ENCODE data around the gene BCL11B.

The BCL11B gene

GRCh38 chr14:99159341-99160340 is 112.4 kb downstream of the BCL11B start:
- Histone ChIP-seq H3K4me3 (no peak overlapping the region), H3K27ac (no peak overlapping the region)
- no peak for TF ChIP-seq CTCF (IDR thresholded peaks at IDR 0.05)
- DNase-seq (ENCODE audit: low spot score) = peak; percentile 70

GRCh38 chr14:99158646-99159165 is 113.3 kb downstream of the BCL11B start:
- no peak overlapping the region for H3K27ac ChIP-seq
- TF ChIP-seq CTCF (IDR thresholded peaks at IDR 0.05) = no peak
- peak; percentile 50 for DNase-seq (ENCODE audit: low spot score)
- H3K4me3 ChIP-seq = no peak overlapping the region

GRCh38 chr14:99158150-99158549 is 113.8 kb downstream of the BCL11B start:
- TF ChIP-seq CTCF (IDR thresholded peaks at IDR 0.05) = no peak
- no peak for DNase-seq (ENCODE audit: low spot score)
- no peak overlapping the region for H3K27ac ChIP-seq
- no peak overlapping the region for H3K4me3 ChIP-seq

GRCh38 chr14:99157676-99158075 is 114.3 kb downstream of the BCL11B start:
- DNase-seq (ENCODE audit: low spot score) = peak; percentile 29
- Histone ChIP-seq H3K4me3 (no peak overlapping the region), H3K27ac (no peak overlapping the region)
- no peak for TF ChIP-seq CTCF (IDR thresholded peaks at IDR 0.05)

- DNase-seq (ENCODE audit: low spot score) = peak; percentile 54
- no peak overlapping the region for H3K4me3 ChIP-seq
- no peak for TF ChIP-seq CTCF (IDR thresholded peaks at IDR 0.05)
- H3K27ac ChIP-seq = no peak overlapping the region
Measured at GRCh38 chr14:99157246-99157645, 114.8 kb downstream of the BCL11B start.

GRCh38 chr14:99156814-99157213 is 115.2 kb downstream of the BCL11B start:
- Histone ChIP-seq H3K27ac (no peak overlapping the region), H3K4me3 (no peak overlapping the region)
- no peak for TF ChIP-seq CTCF (IDR thresholded peaks at IDR 0.05)
- DNase-seq (ENCODE audit: low spot score) = no peak

GRCh38 chr14:99156090-99156425 is 115.9 kb downstream of the BCL11B start:
- H3K27ac ChIP-seq = no peak overlapping the region
- DNase-seq (ENCODE audit: low spot score) = no peak
- TF ChIP-seq CTCF (IDR thresholded peaks at IDR 0.05) = no peak
- H3K4me3 ChIP-seq = no peak overlapping the region

Data from coronary artery (tissue), 2 donors.